WERI-Rb-1 (cell line): ENCODE data around the gene GABRQ.
A peak's percentile ranks its signal among the peaks of the same experiment; 100 is the strongest.

ENCODE experiments used
- DNase-seq: peaks from one replicate; pipeline ENCODE4 v3.0.0-alpha.2; 2020
- H3K27ac ChIP-seq: fragments of 250-450 bp; sonication (Bioruptor Pico); 2 replicates; pipeline ENCODE4 v1.5.1; 2020; ENCODE audit warnings: mild to moderate bottlenecking, moderate library complexity
- H3K27me3 ChIP-seq: fragments of 250-450 bp; sonication (Bioruptor Pico); 2 replicates; pipeline ENCODE4 v1.5.1; 2021; ENCODE audit warnings: mild to moderate bottlenecking, low read depth, moderate library complexity; ENCODE audit not compliant: insufficient read depth, severe bottlenecking
- H3K36me3 ChIP-seq: fragments of 250-450 bp; sonication (Bioruptor Pico); 2 replicates; pipeline ENCODE4 v1.5.1; 2020; ENCODE audit warnings: mild to moderate bottlenecking, moderate library complexity
- H3K4me3 ChIP-seq: 2 replicates; pipeline ENCODE4 v1.5.1; 2011; ENCODE audit warnings: low read depth, mild to moderate bottlenecking, control low read depth, low read length
- H3K9me3 ChIP-seq: fragments of 250-450 bp; sonication (Bioruptor Pico); 2 replicates; pipeline ENCODE4 v1.5.1; 2021; ENCODE audit warnings: mild to moderate bottlenecking, moderate library complexity; ENCODE audit not compliant: severe bottlenecking
- TF ChIP-seq, protein P1 (sequence below): IDR thresholded peaks from 2 replicates; pipeline ENCODE4 v1.5.1; 2011; ENCODE audit warnings: low read depth, mild to moderate bottlenecking, control low read depth, inconsistent platforms, low read length

The GABRQ gene

DNA sequence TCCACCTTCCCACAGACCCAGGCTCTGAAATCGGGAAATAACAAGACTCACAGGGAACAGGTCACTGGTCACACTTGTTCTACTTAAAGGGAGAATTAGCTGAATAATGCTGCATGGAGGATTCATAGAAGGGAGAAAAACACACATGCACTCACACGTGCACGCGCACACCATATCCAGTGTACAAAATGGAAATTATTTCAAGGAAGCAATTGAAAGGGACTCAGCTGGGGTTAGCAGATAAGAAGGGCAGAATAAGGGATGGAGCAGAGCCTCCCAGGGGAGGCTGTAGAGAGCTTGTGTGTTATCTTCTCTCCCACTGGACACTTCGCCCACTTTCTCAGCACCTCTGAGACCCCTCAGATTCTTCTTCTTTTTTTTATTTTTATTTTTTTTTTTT is 10.3 kb downstream of the GABRQ start:
- no peak for DNase-seq
- no peak overlapping the region for H3K27ac ChIP-seq
- H3K4me3 ChIP-seq = no peak overlapping the region
- H3K27me3 ChIP-seq = peaks cover 10% of the 10 kb centered on the region
- TF ChIP-seq, protein P1, sequence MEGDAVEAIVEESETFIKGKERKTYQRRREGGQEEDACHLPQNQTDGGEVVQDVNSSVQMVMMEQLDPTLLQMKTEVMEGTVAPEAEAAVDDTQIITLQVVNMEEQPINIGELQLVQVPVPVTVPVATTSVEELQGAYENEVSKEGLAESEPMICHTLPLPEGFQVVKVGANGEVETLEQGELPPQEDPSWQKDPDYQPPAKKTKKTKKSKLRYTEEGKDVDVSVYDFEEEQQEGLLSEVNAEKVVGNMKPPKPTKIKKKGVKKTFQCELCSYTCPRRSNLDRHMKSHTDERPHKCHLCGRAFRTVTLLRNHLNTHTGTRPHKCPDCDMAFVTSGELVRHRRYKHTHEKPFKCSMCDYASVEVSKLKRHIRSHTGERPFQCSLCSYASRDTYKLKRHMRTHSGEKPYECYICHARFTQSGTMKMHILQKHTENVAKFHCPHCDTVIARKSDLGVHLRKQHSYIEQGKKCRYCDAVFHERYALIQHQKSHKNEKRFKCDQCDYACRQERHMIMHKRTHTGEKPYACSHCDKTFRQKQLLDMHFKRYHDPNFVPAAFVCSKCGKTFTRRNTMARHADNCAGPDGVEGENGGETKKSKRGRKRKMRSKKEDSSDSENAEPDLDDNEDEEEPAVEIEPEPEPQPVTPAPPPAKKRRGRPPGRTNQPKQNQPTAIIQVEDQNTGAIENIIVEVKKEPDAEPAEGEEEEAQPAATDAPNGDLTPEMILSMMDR = no peak
- H3K9me3 ChIP-seq = no peaks in the 10 kb centered on the region
- peaks cover 71% of the 10 kb centered on the region for H3K36me3 ChIP-seq

DNA sequence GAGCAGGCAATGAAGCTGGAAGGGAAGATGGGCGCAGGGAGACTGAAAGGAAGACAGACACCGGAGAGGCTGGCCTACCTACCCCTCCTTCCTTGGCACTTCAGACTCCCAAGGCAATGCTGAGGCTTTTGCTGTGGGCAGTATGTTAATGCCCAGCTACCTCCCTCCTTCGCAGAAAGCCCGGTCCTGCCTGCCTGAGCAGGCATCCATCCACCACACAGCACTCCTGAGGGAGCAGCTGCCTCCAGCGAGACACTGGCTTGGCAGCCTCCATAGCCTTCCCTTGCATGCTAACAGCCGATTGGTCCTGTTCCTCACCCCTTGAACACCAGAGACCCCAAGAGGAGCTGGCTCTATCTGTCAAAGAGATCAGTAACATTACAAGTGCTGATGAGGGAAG is 14.4 kb downstream of the GABRQ start:
- H3K36me3 ChIP-seq = peaks cover 57% of the 10 kb centered on the region
- H3K27me3 ChIP-seq = peaks cover 9% of the 10 kb centered on the region
- DNase-seq = no peak
- no peak overlapping the region for H3K27ac ChIP-seq
- TF ChIP-seq, protein P1 = no peak
- H3K4me3 ChIP-seq = no peak overlapping the region
- no peaks in the 10 kb centered on the region for H3K9me3 ChIP-seq

DNA sequence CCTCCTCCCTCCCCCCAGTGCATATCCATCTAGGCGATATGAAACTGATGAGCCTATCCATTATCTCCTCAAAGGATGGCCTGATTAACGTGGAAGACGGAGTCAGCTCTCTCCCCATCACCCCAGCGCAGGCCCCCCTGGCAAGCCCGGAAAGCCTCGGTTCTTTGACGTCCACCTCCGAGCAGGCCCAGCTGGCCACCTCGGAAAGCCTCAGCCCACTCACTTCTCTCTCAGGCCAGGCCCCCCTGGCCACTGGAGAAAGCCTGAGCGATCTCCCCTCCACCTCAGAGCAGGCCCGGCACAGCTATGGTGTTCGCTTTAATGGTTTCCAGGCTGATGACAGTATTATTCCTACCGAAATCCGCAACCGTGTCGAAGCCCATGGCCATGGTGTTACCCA is 14.8 kb downstream of the GABRQ start:
- H3K4me3 ChIP-seq = no peak overlapping the region

DNA sequence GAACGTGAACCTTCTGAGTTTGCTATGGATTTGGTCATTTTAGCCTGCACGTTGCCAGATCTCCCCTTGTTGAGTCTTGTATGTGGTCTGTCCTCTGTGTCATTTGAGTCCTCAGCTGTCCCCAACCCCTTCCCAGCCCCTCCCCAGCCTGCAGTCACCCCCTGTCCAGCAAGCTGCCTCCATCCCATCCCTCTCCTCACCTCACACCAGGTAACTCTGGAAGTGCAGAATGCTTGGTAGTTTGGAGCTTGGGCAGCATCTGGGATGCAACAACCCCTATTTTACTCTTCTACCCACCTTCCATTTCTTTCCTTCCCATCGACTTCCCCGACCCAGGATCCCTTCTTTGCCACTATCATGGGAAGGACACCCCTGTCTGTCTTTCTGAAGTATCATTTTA is 18.4 kb downstream of the GABRQ start:
- TF ChIP-seq, protein P1 = no peak
- no peaks in the 10 kb centered on the region for H3K9me3 ChIP-seq
- no peak for DNase-seq
- H3K36me3 ChIP-seq = peaks cover 23% of the 10 kb centered on the region
- peaks cover 6% of the 10 kb centered on the region for H3K27me3 ChIP-seq
- H3K27ac ChIP-seq = no peak overlapping the region
- H3K4me3 ChIP-seq = no peak overlapping the region

More for the DNA sequence above, 14.8 kb downstream of the GABRQ start:
- TF ChIP-seq, protein P1 = no peak
- no peaks in the 10 kb centered on the region for H3K9me3 ChIP-seq
- H3K36me3 ChIP-seq = peaks cover 54% of the 10 kb centered on the region
- DNase-seq = no peak
- peaks cover 9% of the 10 kb centered on the region for H3K27me3 ChIP-seq
- H3K27ac ChIP-seq = no peak overlapping the region

DNA sequence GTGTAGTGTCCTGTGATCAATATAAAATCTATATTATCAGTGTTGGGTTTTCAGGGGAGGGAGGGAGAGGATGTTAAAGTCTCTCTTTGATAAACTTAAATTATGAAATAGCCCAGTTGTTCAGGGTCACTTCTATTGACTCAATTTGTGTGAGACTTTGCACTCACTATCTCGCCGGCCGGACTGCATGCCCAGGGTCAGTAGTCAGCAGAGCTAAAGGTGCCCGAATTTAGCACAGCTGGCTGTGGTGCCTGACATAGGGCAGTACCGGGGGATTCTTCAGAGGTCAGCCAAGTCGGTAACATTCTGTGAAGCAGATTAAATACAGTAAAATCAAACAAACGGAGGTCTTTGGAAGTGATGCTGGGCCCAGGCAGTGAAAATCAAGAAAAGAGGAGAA is 19.2 kb downstream of the GABRQ start:
- no peaks in the 10 kb centered on the region for H3K9me3 ChIP-seq
- TF ChIP-seq, protein P1 = no peak
- H3K36me3 ChIP-seq = peaks cover 15% of the 10 kb centered on the region
- peaks cover 2% of the 10 kb centered on the region for H3K27me3 ChIP-seq
- H3K4me3 ChIP-seq = no peak overlapping the region
- no peak overlapping the region for H3K27ac ChIP-seq
- no peak for DNase-seq

DNA sequence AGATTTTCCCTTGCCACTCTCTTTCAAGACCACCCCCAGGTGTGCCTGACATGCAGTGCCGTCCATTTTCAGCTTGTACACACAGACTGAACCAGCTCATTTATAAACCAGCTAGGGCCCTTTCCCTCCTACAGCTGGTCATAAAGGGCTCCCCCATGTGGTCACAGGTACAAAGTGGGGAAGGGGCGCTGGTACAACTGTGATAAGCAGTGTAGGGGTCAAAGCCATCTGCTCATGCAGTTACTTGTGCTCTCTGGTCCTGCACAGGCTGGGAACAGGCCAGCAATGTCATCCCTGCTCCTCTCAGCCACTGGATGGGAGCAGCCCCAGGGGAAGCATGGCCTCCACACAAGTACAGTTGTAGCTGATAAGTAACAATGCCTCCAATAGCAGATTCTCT is 20.6 kb downstream of the GABRQ start:
- TF ChIP-seq, protein P1 = peak; percentile 73
- peaks cover 3% of the 10 kb centered on the region; the same call in 1 of the 2 replicates for H3K36me3 ChIP-seq
- H3K27ac ChIP-seq = no peak overlapping the region
- no peak overlapping the region for H3K4me3 ChIP-seq
- no peaks in the 10 kb centered on the region for H3K9me3 ChIP-seq
- peaks cover 2% of the 10 kb centered on the region for H3K27me3 ChIP-seq
- DNase-seq = peak; percentile 58
